Stomach smooth muscle (tissue), 2 donors: ENCODE data around the gene FES.

Experiments used
- H3K27ac ChIP-seq: one replicate; pipeline ENCODE4 v1.7.0; 2013; ENCODE audit warnings: mild to moderate bottlenecking, low read length, inconsistent platforms
- H3K27me3 ChIP-seq, 2 donors: one replicate each; pipeline ENCODE4 v1.7.0; 2013; ENCODE audit warnings: low read length in 2 of 2; ENCODE audit not compliant: insufficient read depth in 2 of 2, control insufficient read depth in 1 of 2
- H3K36me3 ChIP-seq, 2 donors: one replicate each; pipeline ENCODE4 v1.7.0; 2013; ENCODE audit warnings: low read length in 2 of 2; ENCODE audit not compliant: control insufficient read depth in 2 of 2, insufficient read depth in 2 of 2
- H3K4me1 ChIP-seq: one replicate; pipeline ENCODE4 v1.7.0; 2013; ENCODE audit warnings: low read length; ENCODE audit not compliant: control insufficient read depth, insufficient read depth
- H3K4me3 ChIP-seq, 2 donors: one replicate each; pipeline ENCODE4 v1.7.0; 2013; ENCODE audit warnings: low read length in 2 of 2
- H3K9ac ChIP-seq, 2 donors: one replicate each; pipeline ENCODE4 v1.7.0; 2013; ENCODE audit warnings: low read length in 2 of 2, mild to moderate bottlenecking in 1 of 2
- H3K9me3 ChIP-seq, 2 donors: one replicate each; pipeline ENCODE4 v1.7.0; 2013; ENCODE audit warnings: low read length in 2 of 2; ENCODE audit not compliant: control insufficient read depth in 2 of 2
- donor health status: healthy.
- donor health status: Pancreatic carcinoma.

The FES gene

GRCh38 chr15:90911906-90912769 is 27.8 kb downstream of the FES start:
- Histone ChIP-seq H3K9ac (no peak overlapping the region), H3K4me1 (no peaks in the 10 kb centered on the region), H3K27ac (no peak overlapping the region), H3K9me3 (no peaks in the 10 kb centered on the region), H3K4me3 (no peak overlapping the region), H3K27me3 (no peaks in the 10 kb centered on the region), H3K36me3 (peaks cover 65 to 84% of the 10 kb centered on the region in 2 donors)

- no peak overlapping the region for H3K4me3 ChIP-seq
- no peaks in the 10 kb centered on the region for H3K9me3 ChIP-seq
- H3K9ac ChIP-seq: no peak overlapping the region
- peaks cover 65 to 84% of the 10 kb centered on the region in 2 donors for H3K36me3 ChIP-seq
- no peaks in the 10 kb centered on the region for H3K4me1 ChIP-seq
- H3K27ac ChIP-seq: no peak overlapping the region
- no peaks in the 10 kb centered on the region for H3K27me3 ChIP-seq
Observed at GRCh38 chr15:90912770-90913075, 28.4 kb downstream of the FES start.

- H3K9ac ChIP-seq: no peak overlapping the region
Observed at GRCh38 chr15:90913398-90913944, 29.2 kb downstream of the FES start.

GRCh38 chr15:90914305-90915080 is 30.2 kb downstream of the FES start:
- H3K9ac ChIP-seq: no peak overlapping the region
- H3K27ac ChIP-seq: no peak overlapping the region
- no peaks in the 10 kb centered on the region for H3K9me3 ChIP-seq
- peaks cover 74 to 90% of the 10 kb centered on the region in 2 donors for H3K36me3 ChIP-seq
- no peaks in the 10 kb centered on the region for H3K4me1 ChIP-seq
- no peak overlapping the region for H3K4me3 ChIP-seq
- H3K27me3 ChIP-seq: no peaks in the 10 kb centered on the region

More at GRCh38 chr15:90913398-90913944, 29.2 kb downstream of the FES start:
- no peaks in the 10 kb centered on the region for H3K4me1 ChIP-seq
- H3K27me3 ChIP-seq: no peaks in the 10 kb centered on the region
- peaks cover 72 to 86% of the 10 kb centered on the region in 2 donors for H3K36me3 ChIP-seq
- no peak overlapping the region for H3K4me3 ChIP-seq
- H3K27ac ChIP-seq: no peak overlapping the region
- H3K9me3 ChIP-seq: no peaks in the 10 kb centered on the region

- Histone ChIP-seq H3K27ac (no peak overlapping the region), H3K4me1 (no peaks in the 10 kb centered on the region)
Observed at GRCh38 chr15:90915216-90915807, 31.0 kb downstream of the FES start.

GRCh38 chr15:90915808-90916440 is 31.6 kb downstream of the FES start:
- peaks cover 70 to 91% of the 10 kb centered on the region in 2 donors for H3K36me3 ChIP-seq
- H3K4me1 ChIP-seq: no peaks in the 10 kb centered on the region
- no peak overlapping the region for H3K9ac ChIP-seq
- no peak overlapping the region for H3K4me3 ChIP-seq
- no peak overlapping the region for H3K27ac ChIP-seq
- no peaks in the 10 kb centered on the region for H3K9me3 ChIP-seq
- H3K27me3 ChIP-seq: no peaks in the 10 kb centered on the region

More at GRCh38 chr15:90915216-90915807, 31.0 kb downstream of the FES start:
- no peak overlapping the region for H3K4me3 ChIP-seq
- H3K9me3 ChIP-seq: no peaks in the 10 kb centered on the region
- no peak overlapping the region for H3K9ac ChIP-seq
- peaks cover 75 to 92% of the 10 kb centered on the region in 2 donors for H3K36me3 ChIP-seq
- H3K27me3 ChIP-seq: no peaks in the 10 kb centered on the region

- Histone ChIP-seq H3K27ac (no peak overlapping the region), H3K9ac (no peak overlapping the region), H3K4me1 (no peaks in the 10 kb centered on the region), H3K27me3 (no peaks in the 10 kb centered on the region), H3K4me3 (no peak overlapping the region), H3K9me3 (no peaks in the 10 kb centered on the region), H3K36me3 (peaks cover 64 to 90% of the 10 kb centered on the region in 2 donors)
Observed at GRCh38 chr15:90916461-90916860, 32.2 kb downstream of the FES start.

GRCh38 chr15:90917569-90917968 is 33.3 kb downstream of the FES start:
- no peaks in the 10 kb centered on the region for H3K4me1 ChIP-seq
- H3K9ac ChIP-seq: no peak overlapping the region
- no peaks in the 10 kb centered on the region for H3K27me3 ChIP-seq
- no peak overlapping the region for H3K27ac ChIP-seq
- no peaks in the 10 kb centered on the region for H3K9me3 ChIP-seq
- H3K36me3 ChIP-seq: peaks cover 53 to 79% of the 10 kb centered on the region in 2 donors
- no peak overlapping the region for H3K4me3 ChIP-seq

- Histone ChIP-seq H3K27ac (no peak overlapping the region), H3K9ac (no peak overlapping the region), H3K27me3 (no peaks in the 10 kb centered on the region), H3K4me3 (no peak overlapping the region), H3K36me3 (peaks cover 47 to 72% of the 10 kb centered on the region in 2 donors), H3K9me3 (no peaks in the 10 kb centered on the region), H3K4me1 (no peaks in the 10 kb centered on the region)
Observed at GRCh38 chr15:90918034-90918788, 33.9 kb downstream of the FES start.

GRCh38 chr15:90918835-90919234 is 34.5 kb downstream of the FES start:
- Histone ChIP-seq H3K4me3 (no peak overlapping the region), H3K36me3 (peaks cover 41 to 66% of the 10 kb centered on the region in 2 donors), H3K27me3 (no peaks in the 10 kb centered on the region), H3K9ac (no peak overlapping the region), H3K27ac (no peak overlapping the region), H3K4me1 (no peaks in the 10 kb centered on the region), H3K9me3 (no peaks in the 10 kb centered on the region)
